ENCODE data around the gene PNMA6F. TPM values are rescaled to one million over a fixed set of nuclear protein-coding genes. Genes with fewer than 3 reads are reported as not detected.

The PNMA6F gene
- polyA plus RNA-seq, 1 of the 3 experiments (the other 2 are of a cell fraction): not detected

GRCh38 chrX:153336121-153336894 lies 14.7 kb upstream of the PNMA6F start:
- TF ChIP-seq POLR2AphosphoS5 (IDR thresholded peaks at IDR 0.05; ENCODE audit: low read depth, low read length) (no peak), TEAD4 (IDR thresholded peaks at IDR 0.05; ENCODE audit: borderline replicate concordance, insufficient read depth) (no peak), TCF12 (IDR thresholded peaks at IDR 0.05) (no peak), RAD21 (IDR thresholded peaks at IDR 0.05; ENCODE audit: low read length) (no peak), SMC3 (IDR thresholded peaks at IDR 0.05; ENCODE audit: low read depth, low read length) (no peak), MEF2A (IDR thresholded peaks at IDR 0.05; ENCODE audit: borderline replicate concordance, low read depth) (no peak), ELF1 (IDR thresholded peaks at IDR 0.05) (no peak), YY1 (IDR thresholded peaks at IDR 0.05; ENCODE audit: low read depth) (no peak)
- no peak overlapping the region for H3K9ac ChIP-seq
- ChIA-PET POLR2A (no interaction called here), CTCF (no interaction called here)
- 0 out of 2 replicates have a peak, but pooled peaks cover 9% of the 10 kb centered on the region for H3K27me3 ChIP-seq (ENCODE audit: insufficient read depth)
- no peak overlapping the region for H2AFZ ChIP-seq (ENCODE audit: low read depth)
- peaks cover 33% of the 10 kb centered on the region; the same call in 1 of the 2 replicates for H3K79me2 ChIP-seq (ENCODE audit: insufficient read depth)
- peaks cover 0 to 4% of the 10 kb centered on the region in 2 experiments; a peak in 1 of 4 replicates for H3K4me1 ChIP-seq (ENCODE audit: control insufficient read depth in 1 of 2, insufficient read depth in 2 of 2, low read depth in 1 of 2, low read length in 1 of 2)
- peaks cover 5% of the 10 kb centered on the region for H3F3A ChIP-seq (replicated peaks; ENCODE audit: insufficient read depth)
- WGBS (ENCODE audit: low lambda C conversion rate): 32% methylated on average over 11 of the region's 11 CpGs
- H4K20me1 ChIP-seq (ENCODE audit: insufficient read depth): no peaks in the 10 kb centered on the region
- no peaks in the 10 kb centered on the region for H3K9me2 ChIP-seq
- no peaks in the 10 kb centered on the region for H3K9me3 ChIP-seq
- no peak overlapping the region for H3K4me2 ChIP-seq
- H3K4me3 ChIP-seq (ENCODE audit: low read depth in 2 of 2, low read length in 1 of 2): no peak overlapping the region
- H3K36me3 ChIP-seq (replicated peaks in 1 of 2; ENCODE audit: control insufficient read depth in 1 of 2, insufficient read depth in 2 of 2, low read length in 1 of 2): peaks cover 5 to 12% of the 10 kb centered on the region in 2 experiments
- no peak for DNase-seq
- H3K27ac ChIP-seq (ENCODE audit: low read depth in 2 of 2, low read length in 1 of 2): no peak overlapping the region

- Histone ChIP-seq H3K9me3 (no peaks in the 10 kb centered on the region), H3K9ac (peak overlapping the region; percentile 88), H3F3A (replicated peaks; ENCODE audit: insufficient read depth) (peaks cover 5% of the 10 kb centered on the region), H3K4me2 (peak overlapping the region; percentile 70), H3K79me2 (ENCODE audit: insufficient read depth) (peaks cover 33% of the 10 kb centered on the region; the same call in 1 of the 2 replicates), H2AFZ (ENCODE audit: low read depth) (no peak overlapping the region), H3K4me1 (ENCODE audit: control insufficient read depth in 1 of 2, insufficient read depth in 2 of 2, low read depth in 1 of 2, low read length in 1 of 2) (peaks cover 0 to 4% of the 10 kb centered on the region in 2 experiments; a peak in 1 of 4 replicates), H3K36me3 (replicated peaks in 1 of 2; ENCODE audit: control insufficient read depth in 1 of 2, insufficient read depth in 2 of 2, low read length in 1 of 2) (peaks cover 0 to 10% of the 10 kb centered on the region in 2 experiments), H3K4me3 (ENCODE audit: low read depth in 2 of 2, low read length in 1 of 2) (peak overlapping the region; percentile 57 to 67), H4K20me1 (ENCODE audit: insufficient read depth) (no peaks in the 10 kb centered on the region), H3K27me3 (ENCODE audit: insufficient read depth) (peaks cover 15% of the 10 kb centered on the region; the same call in 1 of the 2 replicates), H3K27ac (ENCODE audit: low read depth in 2 of 2, low read length in 1 of 2) (peak overlapping the region in 1 of 2 experiments; percentile 56; a peak in 2 of 4 replicates), H3K9me2 (no peaks in the 10 kb centered on the region)
- TF ChIP-seq FOXM1 (IDR thresholded peaks at IDR 0.05; ENCODE audit: low read depth) (no peak), JUND (IDR thresholded peaks at IDR 0.05) (no peak), CTCF (IDR thresholded peaks at IDR 0.05) (no peak), NFIC (IDR thresholded peaks at IDR 0.05; ENCODE audit: borderline replicate concordance) (no peak), RFX5 (IDR thresholded peaks at IDR 0.05; ENCODE audit: low read length) (no peak), IRF3 (IDR thresholded peaks at IDR 0.05; ENCODE audit: low read depth, low read length) (no peak), CHD2 (IDR thresholded peaks at IDR 0.05; ENCODE audit: low read length, partially characterized antibody) (no peak)
- WGBS (ENCODE audit: low lambda C conversion rate): 23% methylated on average over 14 of the region's 16 CpGs
- ChIA-PET CTCF (interaction anchor here (1.3 kb wide), 1 partner anchor 46 kb away, joined by 3 read pairs; no protein-coding TSS in a partner anchor), POLR2A (interaction anchor here (0.6 kb wide), 1 partner anchor 8 kb away, joined by 3 read pairs; no protein-coding TSS in a partner anchor)
- no peak for DNase-seq
These were observed 13.2 kb upstream of the PNMA6F start for GRCh38 chrX:153334654-153335295.
